ENCODE measurements around the gene KCNMA1.

GRCh38 chr10:77011874-77012811, 625.5 kb downstream of the KCNMA1 start:
- TF ChIP-seq EP300 (IDR thresholded peaks at IDR 0.05) = peak in 1 of 4 donors; percentile 30
- no peak for TF ChIP-seq CTCF (IDR thresholded peaks at IDR 0.05)
- no peak for TF ChIP-seq POLR2A (IDR thresholded peaks at IDR 0.05)
